Natural killer cell (primary cell): Measurements from ENCODE around the gene CCDC27. TPM values are rescaled to one million over a fixed set of nuclear protein-coding genes. Genes with fewer than 3 reads are reported as not detected.

ENCODE experiments used
- ATAC-seq, 3 donors: fragments of 150-1000 bp in 2 of 3; fragments of 200-7000 bp in 1 of 3; cut with Tn5 transposase; 1 replicate in 1 of 3; 2 replicates in 2 of 3; pipeline ENCODE4 v1.10.0; 2021; ENCODE audit warnings: mild to moderate bottlenecking in 2 of 3, moderate library complexity in 2 of 3
- DNase-seq, 2 donors: peaks; one replicate each; pipeline versions ENCODE4 v3.0.0 to v3.0.0-alpha.2; 2013 to 2021; ENCODE audit warnings: mixed read lengths in 1 of 2
- H3K27ac ChIP-seq: one replicate; pipeline ENCODE4 v1.5.1; 2013; ENCODE audit warnings: mild to moderate bottlenecking, low read length
- H3K27me3 ChIP-seq: one replicate; pipeline ENCODE4 v1.6.1; 2013; ENCODE audit warnings: low read length; ENCODE audit not compliant: control insufficient read depth, insufficient read depth
- H3K36me3 ChIP-seq: one replicate; pipeline ENCODE4 v1.6.1; 2013; ENCODE audit warnings: low read length; ENCODE audit not compliant: control insufficient read depth, insufficient read depth
- H3K4me1 ChIP-seq: one replicate; pipeline ENCODE4 v1.6.1; 2013; ENCODE audit warnings: low read length; ENCODE audit not compliant: control insufficient read depth, insufficient read depth
- H3K4me3 ChIP-seq: one replicate; pipeline ENCODE4 v1.5.1; 2013; ENCODE audit warnings: low read length
- H3K9me3 ChIP-seq: one replicate; pipeline ENCODE4 v1.6.1; 2013; ENCODE audit warnings: low read length; ENCODE audit not compliant: control insufficient read depth, insufficient read depth
- H3K27ac Mint-ChIP-seq, 2 donors: one replicate each; pipeline ENCODE4 v1.8.0; 2022; ENCODE audit warnings: mild to moderate bottlenecking in 2 of 2, mixed read lengths in 2 of 2, moderate library complexity in 1 of 2
- H3K27me3 Mint-ChIP-seq, 2 donors: one replicate each; pipeline ENCODE4 v1.8.0; 2022; ENCODE audit warnings: low read depth in 2 of 2, mixed read lengths in 2 of 2
- H3K36me3 Mint-ChIP-seq: one replicate; pipeline ENCODE4 v1.8.0; 2022; ENCODE audit warnings: mixed read lengths
- H3K4me1 Mint-ChIP-seq, 2 donors: one replicate each; pipeline ENCODE4 v1.8.0; 2022; ENCODE audit warnings: mixed read lengths in 2 of 2
- H3K4me3 Mint-ChIP-seq: one replicate; pipeline ENCODE4 v1.8.0; 2022; ENCODE audit warnings: mild to moderate bottlenecking, moderate library complexity, mixed read lengths
- H3K9me3 Mint-ChIP-seq, 2 donors: one replicate each; pipeline ENCODE4 v1.8.0; 2022; ENCODE audit warnings: mixed read lengths in 2 of 2
- WGBS: methylation state at CpG from one replicate; pipeline ENCODE4 v1.1.7; 2013; ENCODE audit warnings: missing lambda C conversion rate; ENCODE audit not compliant: insufficient coverage; 5-methylcytosine and 5-hydroxymethylcytosine counted together
- intact Hi-C: fragments of 100-400 bp; cut with micrococcal nuclease; formaldehyde crosslinking; loops from one replicate; pipeline ENCODE4 v1.14.2; 2022
- total RNA-seq, 4 donors: library from RNA; stranded (reverse); fragments of 120-200 nt in 1 of 4; gene quantifications; one replicate each; pipeline versions ENCODE4 v1.2.3 to v1.2.4, GENCODE V29; 2013 to 2022
- TF ChIP-seq, protein P1 (sequence below): fragments of 200-600 bp; IDR thresholded peaks from one replicate; pipeline ENCODE4 v1.8.0; 2022; ENCODE audit warnings: antibody characterized with exemption

CCDC27 gene
- total RNA-seq, 3 donors from 2014 or later (not counting 1 experiment from before 2014, with no cell fraction given): not detected

DNA sequence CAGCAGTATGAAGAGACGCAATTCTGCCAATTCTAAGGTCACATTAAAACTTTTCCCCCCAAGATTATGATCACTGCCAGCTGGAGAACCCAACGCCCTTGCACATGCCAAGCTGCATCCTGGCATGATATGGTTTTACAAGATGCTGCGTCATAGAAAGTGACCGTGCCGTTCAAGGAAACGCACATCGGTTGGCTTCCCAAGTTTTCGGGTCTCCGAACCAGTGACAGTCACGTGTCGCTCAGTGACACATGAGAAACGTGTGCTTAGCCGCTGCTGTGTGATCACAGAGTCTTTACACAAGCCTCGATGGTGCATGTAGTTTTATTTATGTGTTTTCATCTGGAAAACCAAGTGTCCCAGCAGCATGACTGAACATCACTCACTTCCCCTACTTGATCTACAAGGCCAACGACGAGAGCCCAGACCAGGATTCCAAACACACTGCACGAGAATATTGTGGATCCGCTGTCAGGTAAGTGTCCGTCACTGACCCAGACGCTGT lies 27.7 kb downstream of the CCDC27 start:
- ATAC-seq (no peak), DNase-seq (no peak)
- intact Hi-C loops: no loop called here
- H3K27ac ChIP-seq: no peak overlapping the region
- Mint-ChIP-seq H3K4me3 (no peak overlapping the region), H3K36me3 (peaks cover 7% of the 10 kb centered on the region), H3K27me3 (no peaks in the 10 kb centered on the region), H3K27ac (no peak overlapping the region), H3K4me1 (no peaks in the 10 kb centered on the region), H3K9me3 (no peaks in the 10 kb centered on the region)
- no peaks in the 10 kb centered on the region for H3K9me3 ChIP-seq
- peaks cover 13% of the 10 kb centered on the region for H3K4me1 ChIP-seq
- H3K4me3 ChIP-seq: no peak overlapping the region
- peaks cover 51% of the 10 kb centered on the region for H3K36me3 ChIP-seq
- TF ChIP-seq, protein P1, sequence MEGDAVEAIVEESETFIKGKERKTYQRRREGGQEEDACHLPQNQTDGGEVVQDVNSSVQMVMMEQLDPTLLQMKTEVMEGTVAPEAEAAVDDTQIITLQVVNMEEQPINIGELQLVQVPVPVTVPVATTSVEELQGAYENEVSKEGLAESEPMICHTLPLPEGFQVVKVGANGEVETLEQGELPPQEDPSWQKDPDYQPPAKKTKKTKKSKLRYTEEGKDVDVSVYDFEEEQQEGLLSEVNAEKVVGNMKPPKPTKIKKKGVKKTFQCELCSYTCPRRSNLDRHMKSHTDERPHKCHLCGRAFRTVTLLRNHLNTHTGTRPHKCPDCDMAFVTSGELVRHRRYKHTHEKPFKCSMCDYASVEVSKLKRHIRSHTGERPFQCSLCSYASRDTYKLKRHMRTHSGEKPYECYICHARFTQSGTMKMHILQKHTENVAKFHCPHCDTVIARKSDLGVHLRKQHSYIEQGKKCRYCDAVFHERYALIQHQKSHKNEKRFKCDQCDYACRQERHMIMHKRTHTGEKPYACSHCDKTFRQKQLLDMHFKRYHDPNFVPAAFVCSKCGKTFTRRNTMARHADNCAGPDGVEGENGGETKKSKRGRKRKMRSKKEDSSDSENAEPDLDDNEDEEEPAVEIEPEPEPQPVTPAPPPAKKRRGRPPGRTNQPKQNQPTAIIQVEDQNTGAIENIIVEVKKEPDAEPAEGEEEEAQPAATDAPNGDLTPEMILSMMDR: no peak
- WGBS: 94% methylated on average over 20 of the region's 20 CpGs
- H3K27me3 ChIP-seq: no peaks in the 10 kb centered on the region

DNA sequence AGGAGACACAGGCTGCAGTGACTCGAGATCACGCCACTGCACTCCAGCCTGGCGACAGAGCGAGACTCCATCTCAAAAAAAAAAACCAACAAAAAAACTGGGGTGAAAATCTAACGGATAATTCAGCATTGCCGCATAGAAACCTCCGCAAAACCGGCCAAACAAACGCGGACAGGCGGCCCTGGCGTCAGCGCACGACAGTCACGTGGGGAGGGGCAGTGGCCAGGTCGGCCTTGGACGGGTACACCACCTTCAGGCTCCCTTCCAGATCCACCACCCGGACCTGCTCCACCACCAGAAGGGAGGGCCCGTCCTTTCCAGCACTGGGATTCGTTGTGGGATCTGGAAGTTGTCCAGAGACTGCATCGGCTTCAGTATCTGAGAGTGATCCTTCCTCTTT lies 28.7 kb downstream of the CCDC27 start:
- Histone ChIP-seq H3K4me1 (peaks cover 4% of the 10 kb centered on the region), H3K36me3 (peaks cover 59% of the 10 kb centered on the region), H3K4me3 (no peak overlapping the region), H3K9me3 (no peaks in the 10 kb centered on the region), H3K27ac (no peak overlapping the region), H3K27me3 (no peaks in the 10 kb centered on the region)
- no peak for DNase-seq
- 94% methylated on average over 21 of the region's 21 CpGs for WGBS
- H3K9me3 Mint-ChIP-seq: no peaks in the 10 kb centered on the region
- TF ChIP-seq, protein P1: no peak
- no peak for ATAC-seq
- no peaks in the 10 kb centered on the region for H3K4me1 Mint-ChIP-seq
- intact Hi-C loops: no loop called here
- no peaks in the 10 kb centered on the region for H3K27me3 Mint-ChIP-seq
- H3K27ac Mint-ChIP-seq: no peak overlapping the region
- H3K36me3 Mint-ChIP-seq: peaks cover 7% of the 10 kb centered on the region
- no peak overlapping the region for H3K4me3 Mint-ChIP-seq

DNA sequence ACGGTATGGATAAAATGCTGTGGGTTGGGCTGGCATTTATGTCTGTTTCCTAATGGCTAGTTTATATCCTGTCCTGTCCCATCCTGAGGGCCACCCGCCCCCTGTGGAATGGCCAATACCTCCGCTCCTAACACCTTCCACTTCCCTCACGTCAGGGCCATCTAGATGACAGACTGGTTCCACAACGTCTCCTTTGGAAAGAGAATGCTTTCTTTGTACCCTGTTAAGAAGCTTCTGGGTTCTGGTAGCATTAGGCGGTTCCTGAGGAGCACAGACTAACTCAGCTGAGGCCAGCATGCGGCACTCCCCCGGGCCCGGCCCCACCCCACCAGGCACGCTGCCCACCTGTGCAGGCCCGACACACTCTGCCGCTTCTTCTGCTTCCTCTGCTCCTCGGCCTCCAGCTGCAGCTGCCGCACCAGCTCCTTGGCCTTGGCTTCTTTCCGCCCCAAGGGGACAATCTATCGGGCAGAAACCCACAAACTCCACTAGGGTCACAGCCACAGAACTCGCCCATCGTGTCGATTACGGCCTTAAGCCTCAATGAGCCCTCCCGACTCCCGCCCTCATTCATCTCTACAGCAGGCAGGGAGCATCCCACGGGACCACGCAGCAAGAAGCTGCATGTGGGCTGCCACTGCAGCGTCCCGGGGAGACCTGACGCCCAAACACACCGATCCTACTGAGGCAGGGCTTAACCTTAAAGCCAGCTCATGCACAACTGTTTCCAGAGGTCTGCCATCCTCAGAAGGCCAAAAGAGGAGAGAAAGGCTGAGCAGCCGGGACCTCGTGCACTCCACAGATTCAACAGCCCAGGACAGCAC lies 31.6 kb downstream of the CCDC27 start:
- Histone ChIP-seq H3K9me3 (no peaks in the 10 kb centered on the region), H3K36me3 (peaks cover 71% of the 10 kb centered on the region), H3K27ac (no peak overlapping the region), H3K4me3 (no peak overlapping the region), H3K4me1 (peaks cover 21% of the 10 kb centered on the region), H3K27me3 (no peaks in the 10 kb centered on the region)
- Mint-ChIP-seq H3K27me3 (no peaks in the 10 kb centered on the region), H3K36me3 (peaks cover 7% of the 10 kb centered on the region), H3K9me3 (no peaks in the 10 kb centered on the region), H3K4me1 (peaks cover 5 to 15% of the 10 kb centered on the region in 2 donors), H3K27ac (no peak overlapping the region), H3K4me3 (no peak overlapping the region)
- ATAC-seq (no peak), DNase-seq (no peak)
- 95% methylated on average over 30 of the region's 30 CpGs for whole genome bisulfite sequencing
- TF ChIP-seq, protein P1: no peak
- intact Hi-C loops: no loop called here
